HepG2 (cell line): ENCODE measurements around the gene DNM1. TPM values are rescaled to one million over a fixed set of nuclear protein-coding genes. Genes with fewer than 3 reads are reported as not detected.

Experiments used
- ATAC-seq: fragments of 200-7000 bp; cut with Tn5 transposase; 3 replicates; pipeline ENCODE4 v1.9.1; 2020; ENCODE audit warnings: mild to moderate bottlenecking, moderate library complexity
- BruUV-seq: library from RNA; stranded (reverse); fragments of 400-500 nt; replicated peaks from 2 replicates; lab custom pipeline; 2021; lab: Mats Ljungman, UMichigan
- CTCF ChIA-PET: fragments of 300-600 bp; formaldehyde crosslinking; extraction: SDS; loops from one replicate; lab custom pipeline; 2021; ENCODE audit warnings: low total read pairs, inconsistent platforms, low intra/inter-chr PET ratio; lab: Yijun Ruan, JAX
- POLR2A ChIA-PET: fragments of 350-600 bp; sonication (Branson Sonifier 250); formaldehyde crosslinking; loops from one replicate; lab custom pipeline; 2020; ENCODE audit warnings: antibody characterized with exemption, inconsistent platforms; lab: Yijun Ruan, JAX
- DNase-seq: peaks from one replicate; pipeline ENCODE4 v3.0.0-alpha.2; 2015; ENCODE audit warnings: low spot score
- FAIRE-seq: peaks from 3 replicates; lab custom pipeline; 2011; peaks lifted over from hg19 to GRCh38; lab: Jason Lieb, UNC
- H2AFZ ChIP-seq: one replicate; pipeline ENCODE4 v1.6.1; 2011; ENCODE audit warnings: low read length, inconsistent platforms
- H3K27ac ChIP-seq: fragments of 300-600 bp; 3 replicates; pipeline ENCODE4 v1.8.0; 2011; ENCODE audit warnings: mixed run types, mild to moderate bottlenecking, mixed read lengths, low read length, inconsistent platforms; ENCODE audit not compliant: insufficient read depth; ENCODE audit errors: extremely low read length
- H3K27me3 ChIP-seq, 2 experiments: fragments of 200-600 bp in 1 of 2; 2 replicates in 1 of 2; 3 replicates in 1 of 2; pipeline versions ENCODE4 v1.6.0 to v1.8.0; 2011; ENCODE audit warnings: low read length in 2 of 2, mild to moderate bottlenecking in 2 of 2, moderate library complexity in 2 of 2, inconsistent platforms in 1 of 2; ENCODE audit not compliant: insufficient read depth in 2 of 2, control insufficient read depth in 1 of 2
- H3K36me3 ChIP-seq, 2 experiments: fragments of 200-600 bp in 1 of 2; replicated peaks in 1 of 2; 2 replicates in 1 of 2; 3 replicates in 1 of 2; pipeline versions ENCODE4 v1.5.1 to v1.8.0; 2011; ENCODE audit warnings: low read length in 2 of 2, inconsistent platforms in 1 of 2; ENCODE audit not compliant: insufficient read depth in 2 of 2, control insufficient read depth in 1 of 2
- H3K4me1 ChIP-seq: 2 replicates; pipeline ENCODE4 v1.5.1; 2012; ENCODE audit warnings: low read length, inconsistent platforms; ENCODE audit not compliant: insufficient read depth
- H3K4me2 ChIP-seq: 2 replicates; pipeline ENCODE4 v1.6.0; 2011; ENCODE audit warnings: low read depth, low read length, inconsistent platforms
- H3K4me3 ChIP-seq, 3 experiments: fragments of 200-600 bp in 1 of 3; sonication (generic), shearing (Covaris generic) in 1 of 3; replicated peaks in 1 of 3; 2 replicates each; pipeline ENCODE4 v1.5.1; 2011 to 2016; ENCODE audit warnings: low read length in 3 of 3, inconsistent platforms in 2 of 3, low read depth in 2 of 3, mild to moderate bottlenecking in 2 of 3, control low read depth in 1 of 3, mixed read lengths in 1 of 3; ENCODE audit not compliant: insufficient read depth in 1 of 3
- H3K79me2 ChIP-seq: one replicate; pipeline ENCODE4 v1.6.1; 2011; ENCODE audit warnings: low read length, inconsistent platforms; ENCODE audit not compliant: insufficient read depth
- H3K9ac ChIP-seq: 2 replicates; pipeline ENCODE4 v1.6.0; 2011; ENCODE audit warnings: mild to moderate bottlenecking, low read depth, low read length, inconsistent platforms; ENCODE audit not compliant: insufficient read depth
- H3K9me3 ChIP-seq: 2 replicates; pipeline ENCODE4 v1.5.1; 2012; ENCODE audit warnings: mild to moderate bottlenecking, low read length
- H4K20me1 ChIP-seq: 2 replicates; pipeline ENCODE4 v1.6.0; 2011; ENCODE audit warnings: inconsistent platforms, mild to moderate bottlenecking, low read length, moderate library complexity; ENCODE audit not compliant: insufficient read depth
- AGO1 ChIP-seq: fragments of 200-400 bp; formaldehyde crosslinking; IDR thresholded peaks from 2 replicates; pipeline ENCODE4 v1.6.1; 2017; ENCODE audit warnings: mild to moderate bottlenecking, low read depth, low read length, moderate library complexity; ENCODE audit not compliant: poor library complexity, severe bottlenecking
- CREB1 ChIP-seq, 2 experiments: fragments of 450-650 bp in 1 of 2; IDR thresholded peaks; 2 replicates each; pipeline ENCODE4 v1.6.1; 2016 to 2017; ENCODE audit warnings: control low read depth in 1 of 2, mild to moderate bottlenecking in 1 of 2, missing compliant biosample characterization in 1 of 2, missing genetic modification characterization in 1 of 2
- DPF2 ChIP-seq: sonication (generic); formaldehyde crosslinking; IDR thresholded peaks from 2 replicates; pipeline ENCODE4 v1.4.0; 2020; ENCODE audit warnings: mild to moderate bottlenecking, low read depth, missing genetic modification reagents, borderline replicate concordance
- KDM4B ChIP-seq: sonication (generic); formaldehyde crosslinking; IDR thresholded peaks from 2 replicates; pipeline ENCODE4 v1.4.0; 2020; ENCODE audit warnings: missing genetic modification reagents
- NR2C2 ChIP-seq: sonication (generic); formaldehyde crosslinking; IDR thresholded peaks from 2 replicates; pipeline ENCODE4 v1.4.0; 2020; ENCODE audit warnings: missing genetic modification reagents, mild to moderate bottlenecking, moderate library complexity, borderline replicate concordance
- PRDM15 ChIP-seq: sonication (generic); formaldehyde crosslinking; IDR thresholded peaks from 2 replicates; pipeline ENCODE4 v1.4.0; 2020; ENCODE audit warnings: missing genetic modification reagents
- ZFX ChIP-seq: sonication (generic); formaldehyde crosslinking; IDR thresholded peaks from 2 replicates; pipeline ENCODE4 v1.4.0; 2020; ENCODE audit warnings: mild to moderate bottlenecking, low read depth, missing genetic modification reagents, moderate library complexity
- ZNF121 ChIP-seq: sonication (generic); formaldehyde crosslinking; IDR thresholded peaks from 2 replicates; pipeline ENCODE4 v1.5.0; 2020; ENCODE audit warnings: mild to moderate bottlenecking, missing genetic modification reagents
- ZNF441 ChIP-seq: sonication (generic); formaldehyde crosslinking; IDR thresholded peaks from 2 replicates; pipeline ENCODE4 v1.7.0; 2021; ENCODE audit warnings: missing genetic modification reagents, borderline replicate concordance
- ZNF564 ChIP-seq: sonication (generic); formaldehyde crosslinking; IDR thresholded peaks from 2 replicates; pipeline ENCODE4 v1.8.1; 2023; ENCODE audit warnings: mild to moderate bottlenecking, missing genetic modification reagents
- ZNF614 ChIP-seq: IDR thresholded peaks from 2 replicates; pipeline ENCODE4 v1.6.1; 2018; ENCODE audit warnings: missing biosample characterization, missing genetic modification reagents, inconsistent platforms, borderline replicate concordance
- ZNF792 ChIP-seq: IDR thresholded peaks from 2 replicates; pipeline ENCODE4 v1.6.1; 2016
- ZNF883 ChIP-seq: sonication (generic); formaldehyde crosslinking; IDR thresholded peaks from 2 replicates; pipeline ENCODE4 v1.5.1; 2020; ENCODE audit warnings: mild to moderate bottlenecking, missing genetic modification reagents; ENCODE audit errors: not compliant biosample characterization
- WGBS: methylation state at CpG from one replicate; pipeline ENCODE4 v1.1.6; 2017; ENCODE audit warnings: low lambda C conversion rate; 5-methylcytosine and 5-hydroxymethylcytosine counted together
- in situ Hi-C: cut with HindIII; loops from 2 replicates; pipeline ENCODE4 v1.10.0; 2017; ENCODE audit warnings: low pct_unique_long_range_greater_than_20kb; ENCODE audit not compliant: extremely low pct_ligation_motif_present
- intact Hi-C: fragments of 100-400 bp; cut with micrococcal nuclease; formaldehyde crosslinking; loops from one replicate; pipeline ENCODE4 v1.10.0; 2022; ENCODE audit not compliant: unreplicated experiment
- polyA plus RNA-seq, 8 experiments: library from polyadenylated mRNA; depleted of rRNA in 3 of 8; stranded (reverse) in 7 of 8; unstranded in 1 of 8; fragments of >200 nt; fragmentation: Illumina TruSeq in 4 of 8; extraction: Trizol in 4 of 8; gene quantifications; 2 replicates each; pipeline versions ENCODE4 v1.2.1 to v1.2.3, GENCODE V29; 2011 to 2016; ENCODE audit warnings: low read depth in 4 of 8, missing spikeins in 1 of 8, mixed read lengths in 1 of 8; ENCODE audit not compliant: insufficient read depth in 1 of 8
- total RNA-seq, 5 experiments: library from RNA; depleted of rRNA; stranded (reverse); fragments of >200 nt; fragmentation: Illumina TruSeq; extraction: Trizol; gene quantifications; 2 replicates each; pipeline ENCODE4 v1.2.3, GENCODE V29; 2016; ENCODE audit warnings: low read depth in 1 of 5

Gene DNM1
- total and polyA plus RNA-seq, 2 of the 13 experiments (the other 11 are each of a cell fraction or from before 2014, with no cell fraction given), result 0.13 to 0.58 TPM

- TF ChIP-seq PRDM15 (no peak), AGO1 (no peak), CREB1 (IDR thresholded peaks at IDR 0.05) (no peak), CREB1 (CRISPR knock-in tag; IDR thresholded peaks at IDR 0.05) (no peak), NR2C2 (no peak)
Observed at GRCh38 chr9:128250839-128251731, 47.9 kb downstream of the DNM1 start (continued).

DNA sequence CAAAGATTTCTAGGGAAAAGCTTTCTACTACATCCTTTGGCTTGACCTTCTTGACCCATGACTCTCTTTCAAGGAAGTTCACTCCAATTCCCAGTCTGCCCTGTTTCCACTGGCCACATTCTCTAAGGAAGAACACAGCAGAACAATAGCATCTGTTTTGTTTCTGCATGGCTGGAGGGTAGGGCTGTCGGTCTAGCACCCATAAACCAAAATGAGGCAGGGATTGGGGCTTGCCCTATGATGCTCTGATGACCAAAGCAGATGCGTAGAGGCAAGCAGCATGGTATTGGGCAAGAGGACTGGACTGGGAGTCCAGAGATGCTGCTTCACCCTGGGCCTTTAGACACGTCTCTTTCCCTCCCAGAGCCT, 48.5 kb downstream of the DNM1 start:
- H3K4me2 ChIP-seq, result no peak overlapping the region
- no peak overlapping the region for H2AFZ ChIP-seq
- WGBS, result 0% methylated on average over 1 of the region's 3 CpGs
- FAIRE-seq (no peak), ATAC-seq (no peak), DNase-seq (no peak)
- H3K27ac ChIP-seq, result no peak overlapping the region
- peaks cover 29% of the 10 kb centered on the region for H3K4me1 ChIP-seq
- no peaks in the 10 kb centered on the region for H4K20me1 ChIP-seq
- H3K79me2 ChIP-seq, result no peaks in the 10 kb centered on the region
- ChIA-PET CTCF (no interaction called here), POLR2A (interaction anchor here (1.3 to 2.6 kb wide), 2 partner anchors 16 to 24 kb away, joined by 3 to 9 read pairs; partner anchors contain the start of genes GOLGA2 and SWI5)
- no peak for TF ChIP-seq DPF2 (CRISPR knock-in tag)
- no peak for TF ChIP-seq ZNF883 (CRISPR knock-in tag)
- no peak for TF ChIP-seq ZNF121 (CRISPR knock-in tag)
- TF ChIP-seq ZNF441 (CRISPR knock-in tag), result no peak
- TF ChIP-seq KDM4B (CRISPR knock-in tag), result no peak
- TF ChIP-seq ZNF792 (CRISPR knock-in tag), result no peak
- no peak for TF ChIP-seq ZFX (CRISPR knock-in tag)
- no peak for TF ChIP-seq ZNF564 (CRISPR knock-in tag)
- TF ChIP-seq ZNF614 (CRISPR knock-in tag), result no peak
- in situ Hi-C loops, result no loop called here
- H3K27me3 ChIP-seq, result no peaks in the 10 kb centered on the region; a peak in 1 of 5 replicates
- H3K9me3 ChIP-seq, result no peaks in the 10 kb centered on the region
- no peak overlapping the region for H3K9ac ChIP-seq
- intact Hi-C loops, result no loop called here
- peaks cover 0 to under 1% of the 10 kb centered on the region in 2 experiments; a peak in 1 of 5 replicates for H3K36me3 ChIP-seq
- no TSS peak for BruUV-seq
- no peak overlapping the region for H3K4me3 ChIP-seq
